GM23338 (cell line): ENCODE measurements around the gene ZBTB18.

Experiments used
- CTCF ChIP-seq, 2 experiments: fragments of 200-600 bp in 1 of 2; sonication (generic) in 1 of 2; conservative IDR thresholded peaks; 2 replicates each; pipeline versions ENCODE4 v1.5.1 to v1.6.1; 2016 to 2017; ENCODE audit warnings: antibody characterized with exemption in 2 of 2, low read depth in 2 of 2, mild to moderate bottlenecking in 2 of 2, moderate library complexity in 1 of 2
- EZH2 ChIP-seq: fragments of 200-600 bp; sonication (generic); IDR thresholded peaks from one replicate; pipeline ENCODE4 v1.8.0; 2017; ENCODE audit warnings: antibody characterized with exemption, mild to moderate bottlenecking, low read depth; ENCODE audit not compliant: unreplicated experiment
- POLR2AphosphoS5 ChIP-seq: IDR thresholded peaks from 2 replicates; pipeline ENCODE4 v1.6.1; 2016; ENCODE audit warnings: antibody characterized with exemption, low read depth

- TF ChIP-seq CTCF (conservative IDR thresholded peaks at IDR 0.05; ENCODE audit: low read depth in 2 of 2) (no peak), POLR2AphosphoS5 (no peak), EZH2 (no peak)
Observed at GRCh38 chr1:244096066-244096610, 45.1 kb downstream of the ZBTB18 start.
